Astrocyte (in vitro differentiated cells and primary cell): Measurements from ENCODE around the gene PARK7. TPM values are rescaled to one million over a fixed set of nuclear protein-coding genes. Genes with fewer than 3 reads are reported as not detected.

ENCODE experiments used
- DNase-seq: peaks from one replicate; pipeline ENCODE4 v3.0.0-alpha.2; 2010; ENCODE audit warnings: low read depth
- FAIRE-seq: peaks from 2 replicates; lab custom pipeline; 2011; peaks lifted over from hg19 to GRCh38; lab: Jason Lieb, UNC
- H2AFZ ChIP-seq: 2 replicates; pipeline ENCODE4 v1.6.0; 2012; ENCODE audit warnings: low read depth, low read length, inconsistent platforms
- H3K27ac ChIP-seq: 2 replicates; pipeline ENCODE4 v1.5.1; 2011; ENCODE audit warnings: low read depth, low read length, inconsistent platforms
- H3K27me3 ChIP-seq: 2 replicates; pipeline ENCODE4 v1.6.0; 2011; ENCODE audit warnings: low read length, inconsistent platforms; ENCODE audit not compliant: insufficient read depth
- H3K36me3 ChIP-seq: 2 replicates; pipeline ENCODE4 v1.5.1; 2011; ENCODE audit warnings: low read length, inconsistent platforms; ENCODE audit not compliant: insufficient read depth
- H3K4me1 ChIP-seq: 2 replicates; pipeline ENCODE4 v1.5.1; 2011; ENCODE audit warnings: low read length, inconsistent platforms; ENCODE audit not compliant: insufficient read depth
- H3K4me2 ChIP-seq: 2 replicates; pipeline ENCODE4 v1.6.0; 2012; ENCODE audit warnings: low read length, inconsistent platforms
- H3K4me3 ChIP-seq: 2 replicates; pipeline ENCODE4 v1.5.1; 2011; ENCODE audit warnings: low read depth, mild to moderate bottlenecking, low read length, inconsistent platforms; ENCODE audit not compliant: insufficient read depth
- H3K79me2 ChIP-seq: 2 replicates; pipeline ENCODE4 v1.6.0; 2012; ENCODE audit warnings: mild to moderate bottlenecking, low read length, inconsistent platforms; ENCODE audit not compliant: insufficient read depth
- H3K9ac ChIP-seq: 2 replicates; pipeline ENCODE4 v1.6.0; 2012; ENCODE audit warnings: mild to moderate bottlenecking, low read length, inconsistent platforms
- H3K9me3 ChIP-seq: 2 replicates; pipeline ENCODE4 v1.5.1; 2012; ENCODE audit warnings: low read depth, mild to moderate bottlenecking, low read length, inconsistent platforms; ENCODE audit not compliant: insufficient read depth
- H4K20me1 ChIP-seq: 2 replicates; pipeline ENCODE4 v1.6.0; 2012; ENCODE audit warnings: low read length, inconsistent platforms; ENCODE audit not compliant: insufficient read depth
- H3K27ac Mint-ChIP-seq: one replicate; pipeline ENCODE4 v1.8.0; 2021; ENCODE audit warnings: mild to moderate bottlenecking, mixed read lengths; ENCODE audit not compliant: unreplicated experiment
- H3K27me3 Mint-ChIP-seq: one replicate; pipeline ENCODE4 v1.8.0; 2021; ENCODE audit warnings: low read depth, mixed read lengths; ENCODE audit not compliant: unreplicated experiment
- H3K36me3 Mint-ChIP-seq: one replicate; pipeline ENCODE4 v1.8.0; 2021; ENCODE audit warnings: low read depth, mixed read lengths; ENCODE audit not compliant: unreplicated experiment
- H3K4me1 Mint-ChIP-seq: one replicate; pipeline ENCODE4 v1.8.0; 2021; ENCODE audit warnings: low read depth, mixed read lengths; ENCODE audit not compliant: unreplicated experiment
- H3K4me3 Mint-ChIP-seq: one replicate; pipeline ENCODE4 v1.8.0; 2021; ENCODE audit warnings: mild to moderate bottlenecking, moderate library complexity, mixed read lengths; ENCODE audit not compliant: unreplicated experiment
- H3K9me3 Mint-ChIP-seq: one replicate; pipeline ENCODE4 v1.8.0; 2021; ENCODE audit warnings: mild to moderate bottlenecking, mixed read lengths; ENCODE audit not compliant: unreplicated experiment
- EZH2 ChIP-seq: IDR thresholded peaks from 2 replicates; pipeline ENCODE4 v1.6.1; 2012; ENCODE audit warnings: mild to moderate bottlenecking, low read length, inconsistent platforms; ENCODE audit not compliant: insufficient read depth
- total RNA-seq: library from RNA; stranded (reverse); gene quantifications from 2 replicates; pipeline ENCODE4 v1.2.1, GENCODE V29; 2021
- TF ChIP-seq, protein P1 (sequence below): IDR thresholded peaks from 2 replicates; pipeline ENCODE4 v1.5.1; 2011; ENCODE audit warnings: low read depth, mild to moderate bottlenecking, inconsistent platforms, low read length, moderate library complexity; ENCODE audit not compliant: insufficient read depth

PARK7 gene
- total RNA-seq, 1 donor from 2014 or later = 282 TPM

GRCh38 chr1:7964476-7964875 is 3.0 kb downstream of the PARK7 start:
- H3K4me3 Mint-ChIP-seq = no peak overlapping the region

GRCh38 chr1:7967196-7967595 is 5.7 kb downstream of the PARK7 start:
- no peak overlapping the region for H3K4me3 Mint-ChIP-seq
- peaks cover 17% of the 10 kb centered on the region for H3K36me3 Mint-ChIP-seq
- no peaks in the 10 kb centered on the region for H3K9me3 Mint-ChIP-seq
- no peaks in the 10 kb centered on the region for H3K9me3 ChIP-seq
- no peak overlapping the region for H2AFZ ChIP-seq
- DNase-seq = no peak
- H3K27ac Mint-ChIP-seq = no peak overlapping the region
- H3K27me3 ChIP-seq = no peaks in the 10 kb centered on the region
- H3K4me1 ChIP-seq = peaks cover 3% of the 10 kb centered on the region
- peaks cover 65% of the 10 kb centered on the region for H3K79me2 ChIP-seq
- peaks cover 4% of the 10 kb centered on the region for H3K4me1 Mint-ChIP-seq
- no peak overlapping the region for H3K4me2 ChIP-seq
- FAIRE-seq = no peak
- no peaks in the 10 kb centered on the region for H3K27me3 Mint-ChIP-seq
- H3K4me3 ChIP-seq = no peak overlapping the region
- no peak overlapping the region for H3K27ac ChIP-seq
- no peak overlapping the region for H3K9ac ChIP-seq
- TF ChIP-seq EZH2 = no peak
- TF ChIP-seq, protein P1, sequence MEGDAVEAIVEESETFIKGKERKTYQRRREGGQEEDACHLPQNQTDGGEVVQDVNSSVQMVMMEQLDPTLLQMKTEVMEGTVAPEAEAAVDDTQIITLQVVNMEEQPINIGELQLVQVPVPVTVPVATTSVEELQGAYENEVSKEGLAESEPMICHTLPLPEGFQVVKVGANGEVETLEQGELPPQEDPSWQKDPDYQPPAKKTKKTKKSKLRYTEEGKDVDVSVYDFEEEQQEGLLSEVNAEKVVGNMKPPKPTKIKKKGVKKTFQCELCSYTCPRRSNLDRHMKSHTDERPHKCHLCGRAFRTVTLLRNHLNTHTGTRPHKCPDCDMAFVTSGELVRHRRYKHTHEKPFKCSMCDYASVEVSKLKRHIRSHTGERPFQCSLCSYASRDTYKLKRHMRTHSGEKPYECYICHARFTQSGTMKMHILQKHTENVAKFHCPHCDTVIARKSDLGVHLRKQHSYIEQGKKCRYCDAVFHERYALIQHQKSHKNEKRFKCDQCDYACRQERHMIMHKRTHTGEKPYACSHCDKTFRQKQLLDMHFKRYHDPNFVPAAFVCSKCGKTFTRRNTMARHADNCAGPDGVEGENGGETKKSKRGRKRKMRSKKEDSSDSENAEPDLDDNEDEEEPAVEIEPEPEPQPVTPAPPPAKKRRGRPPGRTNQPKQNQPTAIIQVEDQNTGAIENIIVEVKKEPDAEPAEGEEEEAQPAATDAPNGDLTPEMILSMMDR = no peak
- peaks cover 42% of the 10 kb centered on the region for H4K20me1 ChIP-seq
- H3K36me3 ChIP-seq = peaks cover 55% of the 10 kb centered on the region

More at GRCh38 chr1:7964476-7964875, 3.0 kb downstream of the PARK7 start:
- Histone ChIP-seq H3K36me3 (peaks cover 35% of the 10 kb centered on the region), H3K79me2 (peaks cover 72% of the 10 kb centered on the region), H3K4me3 (no peak overlapping the region), H3K9ac (no peak overlapping the region), H3K9me3 (no peaks in the 10 kb centered on the region), H3K4me1 (peaks cover 4% of the 10 kb centered on the region), H3K4me2 (no peak overlapping the region), H3K27ac (no peak overlapping the region), H2AFZ (no peak overlapping the region), H3K27me3 (no peaks in the 10 kb centered on the region), H4K20me1 (peaks cover 33% of the 10 kb centered on the region)
- peaks cover 10% of the 10 kb centered on the region for H3K4me1 Mint-ChIP-seq
- H3K27ac Mint-ChIP-seq = no peak overlapping the region
- no peaks in the 10 kb centered on the region for H3K9me3 Mint-ChIP-seq
- FAIRE-seq = no peak
- peaks cover 8% of the 10 kb centered on the region for H3K36me3 Mint-ChIP-seq
- DNase-seq = no peak
- no peaks in the 10 kb centered on the region for H3K27me3 Mint-ChIP-seq
- no peak for TF ChIP-seq EZH2
- TF ChIP-seq, protein P1 = no peak

DNA sequence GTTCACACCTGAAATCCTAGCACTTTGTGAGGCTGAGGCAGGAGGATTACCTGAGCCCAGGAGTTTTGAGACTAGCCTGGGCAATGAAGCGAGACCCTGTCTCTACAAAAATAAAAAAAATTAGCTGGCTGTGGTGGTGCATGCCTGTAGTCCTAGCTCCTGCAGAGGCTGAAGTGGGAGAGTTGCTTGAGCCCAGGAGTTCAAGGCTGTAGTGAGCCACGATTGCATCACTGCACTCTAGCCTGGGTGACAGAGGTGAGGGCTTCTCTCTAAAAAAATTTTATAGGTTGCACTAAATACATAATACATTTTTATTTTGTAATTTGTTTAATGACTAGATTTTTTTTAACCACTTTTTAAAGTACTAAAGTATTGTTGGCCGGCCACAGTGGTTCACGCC is 6.1 kb downstream of the PARK7 start:
- Mint-ChIP-seq H3K36me3 (peaks cover 17% of the 10 kb centered on the region), H3K27ac (no peak overlapping the region), H3K27me3 (no peaks in the 10 kb centered on the region), H3K4me3 (no peak overlapping the region), H3K9me3 (no peaks in the 10 kb centered on the region), H3K4me1 (peaks cover 4% of the 10 kb centered on the region)
- H3K27ac ChIP-seq = no peak overlapping the region
- H4K20me1 ChIP-seq = peaks cover 44% of the 10 kb centered on the region
- no peak overlapping the region for H3K9ac ChIP-seq
- no peak for DNase-seq
- no peak overlapping the region for H3K4me3 ChIP-seq
- FAIRE-seq = no peak
- H3K36me3 ChIP-seq = peaks cover 59% of the 10 kb centered on the region
- H3K27me3 ChIP-seq = no peaks in the 10 kb centered on the region
- H3K9me3 ChIP-seq = no peaks in the 10 kb centered on the region
- no peak overlapping the region for H2AFZ ChIP-seq
- H3K4me2 ChIP-seq = no peak overlapping the region
- no peak for TF ChIP-seq EZH2
- TF ChIP-seq, protein P1 = no peak
- H3K4me1 ChIP-seq = no peaks in the 10 kb centered on the region
- H3K79me2 ChIP-seq = peaks cover 61% of the 10 kb centered on the region
